ENCODE data around the gene ENSA.

ENSA gene

GRCh38 chr1:150629115-150629928 is at the start of gene ENSA:
TSS of gene ENSA (minus strand) at chr1:150629612. CDS start at chr1:150629470, 142 bp downstream.
- TF ChIP-seq USF1 (IDR thresholded peaks at IDR 0.05) (peak; percentile 10), TEAD4 (IDR thresholded peaks at IDR 0.05) (peak; percentile 23; the same call in 1 of the 2 replicates), REST (IDR thresholded peaks at IDR 0.05; ENCODE audit: low read depth) (no peak), FOXM1 (IDR thresholded peaks at IDR 0.05; ENCODE audit: borderline replicate concordance, low read depth) (no peak; the same call in 1 of the 2 replicates), ZBTB7A (IDR thresholded peaks at IDR 0.05; ENCODE audit: low read depth) (peak; percentile 92), CREB1 (IDR thresholded peaks at IDR 0.05; ENCODE audit: low read depth) (peak; percentile 87), TAF1 (IDR thresholded peaks at IDR 0.05; ENCODE audit: low read depth) (peak; percentile 77), MAX (IDR thresholded peaks at IDR 0.05) (no peak; the same call in 1 of the 2 replicates), TCF12 (IDR thresholded peaks at IDR 0.05; ENCODE audit: low read depth) (no peak), EP300 (IDR thresholded peaks at IDR 0.05; ENCODE audit: borderline replicate concordance) (0 out of 2 replicates have a peak, but pooled peaks have one; percentile 14), YY1 (IDR thresholded peaks at IDR 0.05; ENCODE audit: low read depth) (peak; percentile 95), CEBPB (IDR thresholded peaks at IDR 0.05) (no peak), EGR1 (IDR thresholded peaks at IDR 0.05) (no peak)

GRCh38 chr1:150678988-150679387 is 49.6 kb upstream of the ENSA start:
- TF ChIP-seq YY1 (IDR thresholded peaks at IDR 0.05; ENCODE audit: low read depth) = no peak
- no peak for TF ChIP-seq CREB1 (IDR thresholded peaks at IDR 0.05; ENCODE audit: low read depth)
- TF ChIP-seq FOXM1 (IDR thresholded peaks at IDR 0.05; ENCODE audit: borderline replicate concordance, low read depth) = no peak
- no peak for TF ChIP-seq EP300 (IDR thresholded peaks at IDR 0.05; ENCODE audit: borderline replicate concordance)
- TF ChIP-seq MAX (IDR thresholded peaks at IDR 0.05) = no peak
- no peak for TF ChIP-seq CEBPB (IDR thresholded peaks at IDR 0.05)
- TF ChIP-seq RAD21 (IDR thresholded peaks at IDR 0.05; ENCODE audit: low read depth) = no peak
- no peak for TF ChIP-seq USF1 (IDR thresholded peaks at IDR 0.05)
- TF ChIP-seq REST (IDR thresholded peaks at IDR 0.05; ENCODE audit: low read depth) = no peak
- no peak for TF ChIP-seq NFIC (IDR thresholded peaks at IDR 0.05)
- TF ChIP-seq TAF1 (IDR thresholded peaks at IDR 0.05; ENCODE audit: low read depth) = no peak
- TF ChIP-seq EGR1 (IDR thresholded peaks at IDR 0.05) = no peak
- TF ChIP-seq TCF12 (IDR thresholded peaks at IDR 0.05; ENCODE audit: low read depth) = no peak
- no peak for TF ChIP-seq ZBTB7A (IDR thresholded peaks at IDR 0.05; ENCODE audit: low read depth)
- TF ChIP-seq TEAD4 (IDR thresholded peaks at IDR 0.05) = no peak

- TF ChIP-seq MAX (IDR thresholded peaks at IDR 0.05) (no peak), ZBTB7A (IDR thresholded peaks at IDR 0.05; ENCODE audit: low read depth) (no peak), EGR1 (IDR thresholded peaks at IDR 0.05) (no peak), TEAD4 (IDR thresholded peaks at IDR 0.05) (no peak), CEBPB (IDR thresholded peaks at IDR 0.05) (no peak), YY1 (IDR thresholded peaks at IDR 0.05; ENCODE audit: low read depth) (no peak), TAF1 (IDR thresholded peaks at IDR 0.05; ENCODE audit: low read depth) (no peak), RAD21 (IDR thresholded peaks at IDR 0.05; ENCODE audit: low read depth) (no peak), CREB1 (IDR thresholded peaks at IDR 0.05; ENCODE audit: low read depth) (no peak), TCF12 (IDR thresholded peaks at IDR 0.05; ENCODE audit: low read depth) (no peak), EP300 (IDR thresholded peaks at IDR 0.05; ENCODE audit: borderline replicate concordance) (no peak), REST (IDR thresholded peaks at IDR 0.05; ENCODE audit: low read depth) (no peak), USF1 (IDR thresholded peaks at IDR 0.05) (no peak), FOXM1 (IDR thresholded peaks at IDR 0.05; ENCODE audit: borderline replicate concordance, low read depth) (no peak), NFIC (IDR thresholded peaks at IDR 0.05) (no peak)
These were observed 45.5 kb upstream of the ENSA start for GRCh38 chr1:150674881-150675280.

Measured in Ishikawa (cell line).